ENCODE results near the gene KLHL35.

The KLHL35 gene

GRCh38 chr11:75442161-75442885 lies 9.3 kb upstream of the KLHL35 start:
- no peak for FAIRE-seq
- DNase-seq (ENCODE audit: low spot score), result no peak

- FAIRE-seq, result no peak
- no peak for DNase-seq (ENCODE audit: low spot score)
These were observed 8.8 kb upstream of the KLHL35 start for GRCh38 chr11:75441804-75442132.

GRCh38 chr11:75440960-75441803 lies 8.2 kb upstream of the KLHL35 start:
- DNase-seq (ENCODE audit: low spot score) (no peak), FAIRE-seq (no peak)

GRCh38 chr11:75439495-75440120 lies 6.6 kb upstream of the KLHL35 start:
- FAIRE-seq (no peak), DNase-seq (ENCODE audit: low spot score) (no peak)

GRCh38 chr11:75439026-75439425 lies 6.0 kb upstream of the KLHL35 start:
- DNase-seq (ENCODE audit: low spot score), result no peak
- FAIRE-seq, result no peak

- FAIRE-seq, result no peak
- DNase-seq (ENCODE audit: low spot score), result no peak
These were observed 5.1 kb upstream of the KLHL35 start for GRCh38 chr11:75437966-75438659.

- DNase-seq (ENCODE audit: low spot score) (no peak), FAIRE-seq (peak; percentile 23)
These were observed 3.8 kb upstream of the KLHL35 start for GRCh38 chr11:75436806-75437205.

- no peak for FAIRE-seq
- DNase-seq (ENCODE audit: low spot score), result no peak
These were observed 2.5 kb upstream of the KLHL35 start for GRCh38 chr11:75435571-75435925.

- FAIRE-seq (no peak), DNase-seq (ENCODE audit: low spot score) (no peak)
These were observed 2.0 kb upstream of the KLHL35 start for GRCh38 chr11:75434886-75435570.

GRCh38 chr11:75434051-75434450 lies 1.0 kb upstream of the KLHL35 start:
- DNase-seq (ENCODE audit: low spot score) (no peak), FAIRE-seq (no peak)

- peak; percentile 63 for FAIRE-seq
- DNase-seq (ENCODE audit: low spot score), result no peak
These were observed 440 bp upstream of the KLHL35 start for GRCh38 chr11:75433443-75433842.

- FAIRE-seq (no peak), DNase-seq (ENCODE audit: low spot score) (no peak)
These were observed 1.2 kb downstream of the KLHL35 start for GRCh38 chr11:75431533-75432525.

GRCh38 chr11:75430714-75431532 lies 2.1 kb downstream of the KLHL35 start:
- DNase-seq (ENCODE audit: low spot score) (no peak), FAIRE-seq (no peak)

GRCh38 chr11:75429902-75430713 lies 2.9 kb downstream of the KLHL35 start:
- DNase-seq (ENCODE audit: low spot score), result no peak
- no peak for FAIRE-seq

GRCh38 chr11:75429641-75429901 lies 3.4 kb downstream of the KLHL35 start:
- no peak for DNase-seq (ENCODE audit: low spot score)
- FAIRE-seq, result no peak

GRCh38 chr11:75428989-75429640 lies 3.9 kb downstream of the KLHL35 start:
- DNase-seq (ENCODE audit: low spot score), result no peak

GRCh38 chr11:75428281-75428724 lies 4.7 kb downstream of the KLHL35 start:
- FAIRE-seq, result no peak

More at GRCh38 chr11:75428989-75429640, 3.9 kb downstream of the KLHL35 start:
- no peak for FAIRE-seq

GRCh38 chr11:75427181-75427580 lies 5.8 kb downstream of the KLHL35 start:
- FAIRE-seq, result no peak

More at GRCh38 chr11:75428281-75428724, 4.7 kb downstream of the KLHL35 start:
- no peak for DNase-seq (ENCODE audit: low spot score)

More at GRCh38 chr11:75427181-75427580, 5.8 kb downstream of the KLHL35 start:
- no peak for DNase-seq (ENCODE audit: low spot score)

Measured in urothelium cell line (cell line).